Cortex of kidney (tissue), 1 donor: ENCODE measurements around the gene ATP6AP2.
A peak's percentile ranks its signal among the peaks of the same experiment; 100 is the strongest.

Source experiments
- DNase-seq: peaks from one replicate; lab custom pipeline; 2025; lab: John Stamatoyannopoulos, UW

Gene ATP6AP2

GRCh38 chrX:40644176-40644575 lies 63.4 kb downstream of the ATP6AP2 start:
- DNase-seq = no peak

- DNase-seq = no peak
These were observed 64.1 kb downstream of the ATP6AP2 start for GRCh38 chrX:40644821-40645358.

- no peak for DNase-seq
These were observed 65.9 kb downstream of the ATP6AP2 start for GRCh38 chrX:40646489-40647306.

- peak; percentile 3 for DNase-seq
These were observed 66.8 kb downstream of the ATP6AP2 start, which contains the start of gene CXorf38 for GRCh38 chrX:40647307-40648197. TSS of gene CXorf38 (minus strand) at chrX:40647561. CDS start at chrX:40647520, 41 bp downstream.

- DNase-seq = no peak
These were observed 71.0 kb downstream of the ATP6AP2 start for GRCh38 chrX:40651620-40652223.

- DNase-seq = no peak
These were observed 71.9 kb downstream of the ATP6AP2 start for GRCh38 chrX:40652664-40653063.

- no peak for DNase-seq
These were observed 72.8 kb downstream of the ATP6AP2 start for GRCh38 chrX:40653535-40653934.
